IMR-90 (cell line): ENCODE data around the gene PDZK1. TPM values are rescaled to one million over a fixed set of nuclear protein-coding genes. Genes with fewer than 3 reads are reported as not detected.
"Not testable (repeated sequence)": the region's sequence is repeated elsewhere in the genome, so short reads cannot be mapped to it uniquely, and the experiment has no call there.

Source experiments
- ATAC-seq: fragments of 200-7000 bp; cut with Tn5 transposase; 2 replicates; pipeline ENCODE4 v1.9.1; 2020; ENCODE audit warnings: low read depth, mild to moderate bottlenecking, moderate library complexity
- BruUV-seq: library from RNA; stranded (reverse); fragments of 400-500 nt; replicated peaks from 2 replicates; lab custom pipeline; 2021; lab: Mats Ljungman, UMichigan
- CTCF ChIA-PET: fragments of 300-600 bp; formaldehyde crosslinking; extraction: SDS; loops from one replicate; lab custom pipeline; 2021; ENCODE audit warnings: antibody characterized with exemption; lab: Yijun Ruan, JAX
- POLR2A ChIA-PET: fragments of 300-600 bp; sonication (Branson Sonifier 250); formaldehyde crosslinking; loops from one replicate; lab custom pipeline; 2022; ENCODE audit warnings: antibody characterized with exemption; ENCODE audit not compliant: unreplicated experiment; lab: Charles Lee
- DNase-seq: peaks from one replicate; pipeline ENCODE4 v3.0.0; 2013
- H2AFZ ChIP-seq: replicated peaks from 2 replicates; pipeline ENCODE3; 2013; ENCODE audit warnings: low read length, mild to moderate bottlenecking; ENCODE audit not compliant: poor library complexity
- H2AK5ac ChIP-seq: 2 replicates; pipeline ENCODE4 v1.6.1; 2013; ENCODE audit warnings: low read depth, low read length, inconsistent platforms
- H2AK9ac ChIP-seq: replicated peaks from 2 replicates; pipeline ENCODE3; 2013; ENCODE audit warnings: mild to moderate bottlenecking, low read depth, low read length, moderate library complexity; ENCODE audit not compliant: poor library complexity
- H2BK120ac ChIP-seq: 2 replicates; pipeline ENCODE4 v1.6.1; 2013; ENCODE audit warnings: low read depth, low read length, inconsistent platforms
- H2BK15ac ChIP-seq: 3 replicates; pipeline ENCODE4 v1.6.1; 2013; ENCODE audit warnings: low read depth, low read length, inconsistent platforms
- H2BK20ac ChIP-seq: 2 replicates; pipeline ENCODE4 v1.6.1; 2013; ENCODE audit warnings: low read depth, mild to moderate bottlenecking, inconsistent platforms, low read length, moderate library complexity
- H2BK5ac ChIP-seq: 2 replicates; pipeline ENCODE4 v1.6.1; 2013; ENCODE audit warnings: mild to moderate bottlenecking, low read depth, low read length, inconsistent platforms; ENCODE audit not compliant: poor library complexity, severe bottlenecking
- H3K14ac ChIP-seq: replicated peaks from 2 replicates; pipeline ENCODE4 v1.6.1; 2013; ENCODE audit warnings: low read depth, low read length, inconsistent platforms
- H3K18ac ChIP-seq: 2 replicates; pipeline ENCODE4 v1.6.1; 2013; ENCODE audit warnings: low read depth, low read length, control low read depth
- H3K23ac ChIP-seq: 2 replicates; pipeline ENCODE4 v1.6.1; 2013; ENCODE audit warnings: low read depth, low read length, inconsistent platforms
- H3K27ac ChIP-seq: 2 replicates; pipeline ENCODE4 v1.5.1; 2013; ENCODE audit warnings: mild to moderate bottlenecking, control low read depth, low read length; ENCODE audit not compliant: insufficient read depth
- H3K27me3 ChIP-seq: 2 replicates; pipeline ENCODE4 v1.6.1; 2013; ENCODE audit warnings: low read length; ENCODE audit not compliant: control insufficient read depth, insufficient read depth
- H3K36me3 ChIP-seq: 2 replicates; pipeline ENCODE4 v1.6.1; 2013; ENCODE audit warnings: low read length, mixed read lengths; ENCODE audit not compliant: control insufficient read depth, insufficient read depth
- H3K4ac ChIP-seq: 2 replicates; pipeline ENCODE4 v1.6.1; 2013; ENCODE audit warnings: low read depth, low read length, inconsistent platforms
- H3K4me1 ChIP-seq: 2 replicates; pipeline ENCODE4 v1.6.1; 2013; ENCODE audit warnings: low read length, mixed read lengths; ENCODE audit not compliant: control insufficient read depth, insufficient read depth
- H3K4me2 ChIP-seq: 2 replicates; pipeline ENCODE4 v1.6.1; 2013; ENCODE audit warnings: low read depth, mild to moderate bottlenecking, control low read depth, low read length, moderate library complexity
- H3K4me3 ChIP-seq: 2 replicates; pipeline ENCODE4 v1.5.1; 2013; ENCODE audit warnings: low read depth, mild to moderate bottlenecking, control low read depth, low read length, moderate library complexity; ENCODE audit not compliant: insufficient read depth
- H3K56ac ChIP-seq: 2 replicates; pipeline ENCODE4 v1.6.1; 2013; ENCODE audit warnings: low read length, inconsistent platforms; ENCODE audit not compliant: insufficient read depth; ENCODE audit errors: extremely low read depth
- H3K79me1 ChIP-seq, 2 experiments: 2 replicates each; pipeline ENCODE4 v1.6.1; 2013; ENCODE audit warnings: low read length in 2 of 2, inconsistent platforms in 1 of 2, low read depth in 1 of 2
- H3K9ac ChIP-seq: 2 replicates; pipeline ENCODE4 v1.6.1; 2013; ENCODE audit warnings: low read depth, low read length, control low read depth
- H3K9me1 ChIP-seq: 2 replicates; pipeline ENCODE4 v1.6.1; 2013; ENCODE audit warnings: low read length, inconsistent platforms; ENCODE audit not compliant: insufficient read depth
- H3K9me3 ChIP-seq: 2 replicates; pipeline ENCODE4 v1.6.1; 2013; ENCODE audit warnings: low read length; ENCODE audit not compliant: control insufficient read depth, insufficient read depth
- H4K20me1 ChIP-seq: 2 replicates; pipeline ENCODE4 v1.6.1; 2013; ENCODE audit warnings: low read length, inconsistent platforms; ENCODE audit not compliant: insufficient read depth
- H4K5ac ChIP-seq: 2 replicates; pipeline ENCODE4 v1.6.1; 2013; ENCODE audit warnings: mild to moderate bottlenecking, low read depth, low read length, control low read depth
- H4K8ac ChIP-seq, 2 experiments: 2 replicates each; pipeline ENCODE4 v1.6.1; 2013; ENCODE audit warnings: low read depth in 2 of 2, low read length in 2 of 2, control low read depth in 1 of 2, inconsistent platforms in 1 of 2
- H4K91ac ChIP-seq: 2 replicates; pipeline ENCODE4 v1.6.1; 2013; ENCODE audit warnings: low read depth, low read length, inconsistent platforms; ENCODE audit not compliant: insufficient read depth
- WGBS, 2 experiments: methylation state at CpG; one replicate each; pipeline versions ENCODE4 v1.1.5 to v1.1.7; 2013; ENCODE audit warnings: missing lambda C conversion rate in 2 of 2; ENCODE audit not compliant: insufficient read length in 1 of 2; ENCODE audit errors: extremely low coverage in 2 of 2; 5-methylcytosine and 5-hydroxymethylcytosine counted together
- dilution Hi-C: fragments of 300-500 bp; cut with HindIII; formaldehyde crosslinking; loops from one replicate; pipeline ENCODE4 v1.14.3; 2018; ENCODE audit warnings: low sequenced_read_pairs; ENCODE audit not compliant: unreplicated experiment
- in situ Hi-C: fragments of 300-500 bp; cut with MboI; formaldehyde crosslinking; loops from 3 replicates; pipeline ENCODE4 v1.14.3; 2019; ENCODE audit warnings: low sequenced_read_pairs, inconsistent platforms, mixed read lengths
- intact Hi-C: fragments of 100-400 bp; cut with micrococcal nuclease; formaldehyde crosslinking; loops from 2 replicates; pipeline ENCODE4 v1.10.0; 2022
- polyA plus RNA-seq, 3 experiments: library from polyadenylated mRNA; depleted of rRNA; stranded (reverse); fragments of >200 nt; gene quantifications; 2 replicates each; pipeline ENCODE4 v1.2.3, GENCODE V29; 2012; ENCODE audit warnings: low replicate concordance in 1 of 3
- total RNA-seq: library from RNA; depleted of rRNA; stranded (reverse); fragments of >200 nt; gene quantifications from 2 replicates; pipeline ENCODE4 v1.2.3, GENCODE V29; 2012

Gene PDZK1
- total and polyA plus RNA-seq, 2 of the 4 experiments (the other 2 are of a cell fraction) = 1.4 to 2.1 TPM

DNA sequence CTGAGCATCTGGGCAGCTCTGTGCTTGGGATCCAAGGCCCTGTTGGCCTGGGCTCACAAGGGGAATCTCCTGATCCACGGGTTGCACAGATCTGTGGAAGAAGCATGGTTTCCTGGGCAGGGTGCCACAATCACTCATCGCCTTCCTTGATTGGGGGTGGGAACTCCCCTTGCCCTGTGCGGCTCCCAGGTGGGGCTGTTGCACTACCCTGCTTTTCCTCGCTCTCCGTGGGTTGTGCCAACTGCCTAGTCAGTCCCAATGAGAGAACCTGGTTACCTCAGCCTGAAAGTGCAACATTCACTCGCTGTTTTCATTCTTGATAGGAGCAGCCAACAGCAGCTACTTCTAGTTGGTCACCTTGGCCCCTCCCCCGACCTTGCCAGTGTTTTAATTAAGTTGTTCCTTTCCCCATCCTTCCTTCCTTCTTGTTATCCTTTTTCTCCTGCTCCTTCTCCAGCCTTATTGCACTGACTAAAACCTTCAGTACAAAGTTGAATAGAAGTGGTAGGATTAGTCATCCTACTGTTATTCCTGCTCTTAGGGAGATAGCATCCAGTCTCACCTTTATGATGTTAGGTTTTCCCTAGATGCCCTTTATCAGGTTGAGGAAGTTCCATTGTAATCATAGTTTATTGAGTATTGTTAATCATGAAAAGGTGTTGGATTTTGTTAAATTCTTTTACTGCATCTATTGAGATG, 50.8 kb downstream of the PDZK1 start:
- H3K9me3 ChIP-seq, H3K79me1 ChIP-seq, H2AK5ac ChIP-seq, H3K18ac ChIP-seq, ATAC-seq, CTCF ChIA-PET, H3K27me3 ChIP-seq, H2AFZ ChIP-seq, H3K9ac ChIP-seq, H3K14ac ChIP-seq, intact Hi-C loops, H3K4me3 ChIP-seq, H3K23ac ChIP-seq, H4K91ac ChIP-seq, in situ Hi-C loops, H3K4ac ChIP-seq, H2BK5ac ChIP-seq, H3K4me1 ChIP-seq, H3K4me2 ChIP-seq, H2BK20ac ChIP-seq, DNase-seq, H3K36me3 ChIP-seq, H3K27ac ChIP-seq, H3K9me1 ChIP-seq, H4K20me1 ChIP-seq, BruUV-seq, H4K8ac ChIP-seq, H2BK15ac ChIP-seq, dilution Hi-C loops, H2BK120ac ChIP-seq, H4K5ac ChIP-seq, H3K56ac ChIP-seq, POLR2A ChIA-PET, H2AK9ac ChIP-seq: not testable (repeated sequence)
- no CpG with 5 or more reads among the region's 7 CpGs for WGBS, 2 experiments

- H3K9me3 ChIP-seq, H3K4me3 ChIP-seq, H2BK20ac ChIP-seq, H3K27me3 ChIP-seq, H3K14ac ChIP-seq, POLR2A ChIA-PET, CTCF ChIA-PET, H4K5ac ChIP-seq, H3K56ac ChIP-seq, H3K9me1 ChIP-seq, H3K4me1 ChIP-seq, H4K91ac ChIP-seq, ATAC-seq, H2BK5ac ChIP-seq, H3K27ac ChIP-seq, H4K20me1 ChIP-seq, H3K79me1 ChIP-seq, dilution Hi-C loops, H2BK15ac ChIP-seq, H3K4me2 ChIP-seq, H3K23ac ChIP-seq, H4K8ac ChIP-seq, H2AK9ac ChIP-seq, in situ Hi-C loops, BruUV-seq, H3K9ac ChIP-seq, H2BK120ac ChIP-seq, H3K18ac ChIP-seq, H2AK5ac ChIP-seq, H3K4ac ChIP-seq, intact Hi-C loops, DNase-seq, H2AFZ ChIP-seq, H3K36me3 ChIP-seq: not testable (repeated sequence)
- WGBS, 2 experiments = no CpG with 5 or more reads among the region's 1 CpG
Measured at GRCh38 chr1:145643990-145644389, 63.2 kb downstream of the PDZK1 start.
